Measurements from ENCODE around the gene MAD2L1BP. TPM values are rescaled to one million over a fixed set of nuclear protein-coding genes. Genes with fewer than 3 reads are reported as not detected.
"Not testable (repeated sequence)": the region's sequence is repeated elsewhere in the genome, so short reads cannot be mapped to it uniquely, and the experiment has no call there.

The MAD2L1BP gene
- total RNA-seq, 1 donor from 2014 or later: 22.8 TPM

DNA sequence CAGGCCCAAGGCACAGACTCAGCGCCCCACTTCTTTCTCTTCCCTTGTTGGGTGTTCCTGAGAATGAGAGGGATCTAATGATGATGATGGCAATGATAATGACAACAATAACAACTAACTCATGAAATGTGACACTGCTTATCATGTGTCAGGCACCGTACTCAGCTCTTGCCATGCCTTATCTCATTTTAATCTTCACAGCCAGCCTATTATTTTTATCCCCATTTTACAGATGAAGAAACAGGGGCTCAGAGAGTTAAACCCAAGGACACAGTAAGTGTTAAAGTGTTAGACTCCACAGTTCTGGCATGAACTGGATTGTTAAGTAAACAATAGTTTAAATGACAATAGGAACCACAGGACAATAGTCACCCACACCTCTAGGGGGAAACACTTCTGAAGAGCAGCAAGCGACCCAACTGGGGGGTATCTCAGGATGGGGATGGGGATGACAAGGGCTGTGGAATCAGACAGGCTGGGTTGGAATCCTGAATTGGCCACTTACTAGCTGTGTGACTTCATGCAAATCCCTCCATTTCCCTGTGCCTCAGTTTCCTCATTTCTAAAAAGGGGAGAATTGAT is 21.7 kb downstream of the MAD2L1BP start:
- no peaks in the 10 kb centered on the region for H3K4me1 Mint-ChIP-seq (ENCODE audit: low read depth)
- H3K27ac Mint-ChIP-seq (ENCODE audit: unreplicated experiment): no peak overlapping the region
- no peaks in the 10 kb centered on the region for H3K36me3 Mint-ChIP-seq (ENCODE audit: low read depth)
- H3K4me3 Mint-ChIP-seq (ENCODE audit: unreplicated experiment): no peak overlapping the region
- TF ChIP-seq, protein P1, sequence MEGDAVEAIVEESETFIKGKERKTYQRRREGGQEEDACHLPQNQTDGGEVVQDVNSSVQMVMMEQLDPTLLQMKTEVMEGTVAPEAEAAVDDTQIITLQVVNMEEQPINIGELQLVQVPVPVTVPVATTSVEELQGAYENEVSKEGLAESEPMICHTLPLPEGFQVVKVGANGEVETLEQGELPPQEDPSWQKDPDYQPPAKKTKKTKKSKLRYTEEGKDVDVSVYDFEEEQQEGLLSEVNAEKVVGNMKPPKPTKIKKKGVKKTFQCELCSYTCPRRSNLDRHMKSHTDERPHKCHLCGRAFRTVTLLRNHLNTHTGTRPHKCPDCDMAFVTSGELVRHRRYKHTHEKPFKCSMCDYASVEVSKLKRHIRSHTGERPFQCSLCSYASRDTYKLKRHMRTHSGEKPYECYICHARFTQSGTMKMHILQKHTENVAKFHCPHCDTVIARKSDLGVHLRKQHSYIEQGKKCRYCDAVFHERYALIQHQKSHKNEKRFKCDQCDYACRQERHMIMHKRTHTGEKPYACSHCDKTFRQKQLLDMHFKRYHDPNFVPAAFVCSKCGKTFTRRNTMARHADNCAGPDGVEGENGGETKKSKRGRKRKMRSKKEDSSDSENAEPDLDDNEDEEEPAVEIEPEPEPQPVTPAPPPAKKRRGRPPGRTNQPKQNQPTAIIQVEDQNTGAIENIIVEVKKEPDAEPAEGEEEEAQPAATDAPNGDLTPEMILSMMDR (IDR thresholded peaks at IDR 0.05): no peak
- H3K27me3 Mint-ChIP-seq (ENCODE audit: low read depth): peaks cover 1% of the 10 kb centered on the region
- no peak for DNase-seq (ENCODE audit: low spot score)
- peaks cover 9% of the 10 kb centered on the region for H3K9me3 Mint-ChIP-seq (ENCODE audit: low read depth)

- Mint-ChIP-seq H3K27me3 (ENCODE audit: low read depth) (peaks cover 1% of the 10 kb centered on the region), H3K9me3 (ENCODE audit: low read depth) (peaks cover 9% of the 10 kb centered on the region), H3K4me3 (ENCODE audit: unreplicated experiment) (no peak overlapping the region), H3K36me3 (ENCODE audit: low read depth) (no peaks in the 10 kb centered on the region), H3K27ac (ENCODE audit: unreplicated experiment) (no peak overlapping the region), H3K4me1 (ENCODE audit: low read depth) (no peaks in the 10 kb centered on the region)
- DNase-seq (ENCODE audit: low spot score): no peak
- TF ChIP-seq, protein P1 (IDR thresholded peaks at IDR 0.05): no peak
Observed at GRCh38 chr6:43658161-43658560, 22.5 kb downstream of the MAD2L1BP start.

DNA sequence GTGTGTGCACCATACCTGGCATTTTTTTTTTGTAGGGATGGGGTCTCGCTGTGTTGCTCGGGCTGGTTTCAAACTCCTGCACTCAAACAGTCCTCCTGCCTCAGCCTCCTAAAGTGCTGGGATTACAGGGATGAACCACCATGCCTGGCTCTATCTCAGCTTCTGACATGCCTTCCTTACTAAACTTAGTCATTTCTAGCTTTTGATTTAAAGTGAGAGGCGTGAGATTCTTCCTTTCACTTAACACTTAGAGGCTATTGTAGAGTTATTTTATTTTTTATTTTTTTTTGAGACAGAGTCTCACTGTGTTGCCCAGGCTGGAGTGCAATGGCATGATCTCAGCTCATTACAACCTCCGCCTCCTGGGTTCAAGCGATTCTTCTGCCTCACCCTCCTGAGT is 27.3 kb downstream of the MAD2L1BP start:
- not testable (repeated sequence) for H3K4me1 Mint-ChIP-seq (ENCODE audit: low read depth); H3K27ac Mint-ChIP-seq (ENCODE audit: unreplicated experiment); H3K4me3 Mint-ChIP-seq (ENCODE audit: unreplicated experiment); H3K27me3 Mint-ChIP-seq (ENCODE audit: low read depth); H3K36me3 Mint-ChIP-seq (ENCODE audit: low read depth); H3K9me3 Mint-ChIP-seq (ENCODE audit: low read depth); DNase-seq (ENCODE audit: low spot score)

DNA sequence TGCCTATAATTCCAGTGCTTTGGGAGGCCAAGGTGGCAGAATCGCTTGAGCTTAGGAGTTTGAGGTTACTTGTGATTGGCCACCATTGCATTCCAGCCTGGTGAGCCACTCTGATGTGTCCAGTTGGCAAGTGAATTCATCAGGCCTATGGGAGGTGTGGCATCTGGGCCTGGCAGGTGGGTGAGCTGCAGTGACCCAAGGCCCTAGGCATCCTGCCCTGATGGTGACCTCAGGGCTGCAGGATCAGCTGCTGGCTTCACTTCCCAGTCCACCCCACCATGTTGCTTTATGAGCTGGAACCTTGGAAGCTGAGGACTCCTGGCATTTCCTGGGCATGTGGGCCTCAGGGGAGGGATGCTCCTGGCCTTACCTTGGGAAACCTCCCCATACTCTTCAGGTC is 29.7 kb downstream of the MAD2L1BP start:
- no peak overlapping the region for H3K27ac Mint-ChIP-seq (ENCODE audit: unreplicated experiment)
- H3K9me3 Mint-ChIP-seq (ENCODE audit: low read depth): peaks cover 6% of the 10 kb centered on the region
- H3K4me1 Mint-ChIP-seq (ENCODE audit: low read depth): peaks cover 22% of the 10 kb centered on the region
- no peaks in the 10 kb centered on the region for H3K27me3 Mint-ChIP-seq (ENCODE audit: low read depth)
- H3K4me3 Mint-ChIP-seq (ENCODE audit: unreplicated experiment): no peak overlapping the region
- no peak for DNase-seq (ENCODE audit: low spot score)
- H3K36me3 Mint-ChIP-seq (ENCODE audit: low read depth): no peaks in the 10 kb centered on the region
- TF ChIP-seq, protein P1 (IDR thresholded peaks at IDR 0.05): no peak

GRCh38 chr6:43666196-43666920 is 30.7 kb downstream of the MAD2L1BP start:
- no peak for DNase-seq (ENCODE audit: low spot score)
- Mint-ChIP-seq H3K27ac (ENCODE audit: unreplicated experiment) (no peak overlapping the region), H3K4me1 (ENCODE audit: low read depth) (peaks cover 22% of the 10 kb centered on the region), H3K9me3 (ENCODE audit: low read depth) (no peaks in the 10 kb centered on the region), H3K4me3 (ENCODE audit: unreplicated experiment) (no peak overlapping the region), H3K36me3 (ENCODE audit: low read depth) (no peaks in the 10 kb centered on the region), H3K27me3 (ENCODE audit: low read depth) (no peaks in the 10 kb centered on the region)
- TF ChIP-seq, protein P1 (IDR thresholded peaks at IDR 0.05): no peak
